Adrenal gland (tissue), 5 donors: ENCODE results near the gene GSK3A.

Experiments used
- CTCF ChIP-seq, 6 experiments: fragments of 450-650 bp in 4 of 6; fragments of 200-600 bp in 2 of 6; sonication (generic) in 1 of 6; IDR thresholded peaks; 1 replicate in 5 of 6; 2 replicates in 1 of 6; pipeline versions ENCODE4 v1.5.1 to v1.8.0; 2016 to 2021; ENCODE audit warnings: antibody characterized with exemption in 6 of 6, mild to moderate bottlenecking in 2 of 6, moderate library complexity in 1 of 6
- POLR2A ChIP-seq, 2 donors: fragments of 450-650 bp; IDR thresholded peaks; one replicate each; pipeline ENCODE4 v1.6.1; 2017; ENCODE audit warnings: antibody characterized with exemption in 2 of 2, mild to moderate bottlenecking in 2 of 2, moderate library complexity in 1 of 2
- donor health status: DM: no; HTN: no; CAD: no.

- no peak for TF ChIP-seq CTCF (IDR thresholded peaks at IDR 0.05)
- TF ChIP-seq POLR2A (IDR thresholded peaks at IDR 0.05) = peak in 1 of 2 donors; percentile 22
Observed at GRCh38 chr19:42250183-42250665, 7.8 kb upstream of the GSK3A start.
